HCT116 (cell line): ENCODE results near the gene SGIP1. TPM values are rescaled to one million over a fixed set of nuclear protein-coding genes. Genes with fewer than 3 reads are reported as not detected.

Experiments used
- ATAC-seq: fragments of 200-7000 bp; cut with Tn5 transposase; 2 replicates; pipeline ENCODE4 v1.9.1; 2020; ENCODE audit warnings: mild to moderate bottlenecking, moderate library complexity
- BruUV-seq: library from RNA; stranded (reverse); fragments of 400-500 nt; replicated peaks from 2 replicates; lab custom pipeline; 2021; lab: Mats Ljungman, UMichigan
- CTCF ChIA-PET: fragments of 300-600 bp; sonication (Branson Sonifier 250); formaldehyde crosslinking; loops from one replicate; lab custom pipeline; 2021; ENCODE audit warnings: antibody characterized with exemption; lab: Charles Lee
- POLR2A ChIA-PET: fragments of 300-600, 350-600 bp; sonication (Branson Sonifier 250); formaldehyde crosslinking; loops from one replicate; lab custom pipeline; 2021; ENCODE audit warnings: antibody characterized with exemption; lab: Charles Lee
- RAD21 ChIA-PET, 2 experiments: fragments of 300-600 bp; sonication (Branson Sonifier 250); formaldehyde crosslinking; loops; one replicate each; lab custom pipeline; 2023; ENCODE audit warnings: low total read pairs in 2 of 2; ENCODE audit not compliant: uncharacterized antibody in 2 of 2, unreplicated experiment in 2 of 2, low non-redundant PET in 1 of 2; lab: Charles Lee
- DNase-seq: peaks from one replicate; pipeline ENCODE4 v3.0.0-alpha.2; 2010; ENCODE audit warnings: low read depth, low spot score
- H2AFZ ChIP-seq: fragments of 200-600 bp; shearing (Covaris generic), sonication (generic); 2 replicates; pipeline ENCODE4 v1.6.1; 2017; ENCODE audit warnings: low read depth, mixed run types, mixed read lengths, antibody characterized with exemption, low read length; ENCODE audit not compliant: poor library complexity, severe bottlenecking
- H3K27ac ChIP-seq: 2 replicates; pipeline ENCODE4 v1.5.1; 2012; ENCODE audit warnings: low read depth, low read length
- H3K27me3 ChIP-seq: fragments of 200-600 bp; sonication (generic); 2 replicates; pipeline ENCODE4 v1.6.1; 2016; ENCODE audit warnings: mixed run types, low read length, mixed read lengths; ENCODE audit not compliant: insufficient read depth
- H3K36me3 ChIP-seq, 2 experiments: fragments of 200-500 bp in 1 of 2; fragments of 200-600 bp in 1 of 2; sonication (Bioruptor generic) in 1 of 2; sonication (generic) in 1 of 2; 2 replicates each; pipeline versions ENCODE4 v1.5.1 to v1.6.1; 2014 to 2016; ENCODE audit warnings: low read length in 2 of 2, inconsistent platforms in 1 of 2, mixed read lengths in 1 of 2, mixed run types in 1 of 2; ENCODE audit not compliant: insufficient read depth in 2 of 2, control insufficient read depth in 1 of 2
- H3K4me1 ChIP-seq, 2 experiments: fragments of 200-600 bp in 1 of 2; sonication (generic) in 1 of 2; 2 replicates each; pipeline versions ENCODE4 v1.5.1 to v1.6.1; 2012 to 2017; ENCODE audit warnings: low read length in 2 of 2, inconsistent platforms in 1 of 2, mild to moderate bottlenecking in 1 of 2, mixed read lengths in 1 of 2, mixed run types in 1 of 2, moderate library complexity in 1 of 2; ENCODE audit not compliant: insufficient read depth in 2 of 2, control insufficient read depth in 1 of 2
- H3K4me2 ChIP-seq: fragments of 200-600 bp; sonication (generic); 2 replicates; pipeline ENCODE4 v1.6.1; 2017; ENCODE audit warnings: mixed run types, low read length, mixed read lengths
- H3K4me3 ChIP-seq, 2 experiments: fragments of 200-600 bp in 1 of 2; sonication (generic) in 1 of 2; replicated peaks in 1 of 2; 2 replicates each; pipeline ENCODE4 v1.5.1; 2011 to 2016; ENCODE audit warnings: low read length in 2 of 2, control low read depth in 1 of 2, low read depth in 1 of 2, mild to moderate bottlenecking in 1 of 2, mixed read lengths in 1 of 2, mixed run types in 1 of 2
- H3K79me2 ChIP-seq: fragments of 200-600 bp; sonication (generic); 2 replicates; pipeline ENCODE4 v1.6.1; 2017; ENCODE audit warnings: mild to moderate bottlenecking, mixed run types, low read length, moderate library complexity, mixed read lengths; ENCODE audit not compliant: insufficient read depth
- H3K9ac ChIP-seq: fragments of 200-600 bp; sonication (generic); 2 replicates; pipeline ENCODE4 v1.6.1; 2016; ENCODE audit warnings: low read length, mixed read lengths
- H3K9me2 ChIP-seq: fragments of 200-600 bp; sonication (generic), shearing (Covaris generic); 2 replicates; pipeline ENCODE4 v1.6.1; 2017; ENCODE audit warnings: mixed run types, mild to moderate bottlenecking, moderate library complexity; ENCODE audit not compliant: insufficient read depth
- H3K9me3 ChIP-seq, 2 experiments: fragments of 200-500 bp in 1 of 2; fragments of 200-600 bp in 1 of 2; sonication (Bioruptor generic) in 1 of 2; sonication (generic) in 1 of 2; 2 replicates each; pipeline ENCODE4 v1.6.1; 2014 to 2017; ENCODE audit warnings: low read length in 2 of 2, mixed read lengths in 2 of 2, inconsistent platforms in 1 of 2, low read depth in 1 of 2, mild to moderate bottlenecking in 1 of 2, mixed run types in 1 of 2, moderate library complexity in 1 of 2; ENCODE audit not compliant: control insufficient read depth in 1 of 2, insufficient read depth in 1 of 2
- H4K20me1 ChIP-seq: fragments of 200-600 bp; sonication (generic), shearing (Covaris generic); 2 replicates; pipeline ENCODE4 v1.6.1; 2017; ENCODE audit warnings: mixed run types, mild to moderate bottlenecking, moderate library complexity; ENCODE audit not compliant: insufficient read depth
- ATF3 ChIP-seq: IDR thresholded peaks from 2 replicates; pipeline ENCODE4 v1.6.1; 2012
- CEBPB ChIP-seq: IDR thresholded peaks from 2 replicates; pipeline ENCODE4 v1.6.1; 2012; ENCODE audit warnings: low read depth
- CTCF ChIP-seq, 3 experiments: fragments of 200-600 bp in 1 of 3; sonication (generic) in 1 of 3; IDR thresholded peaks in 2 of 3; conservative IDR thresholded peaks in 1 of 3; 2 replicates each; pipeline ENCODE4 v1.5.1; 2012 to 2017; ENCODE audit warnings: low read depth in 2 of 3, low read length in 2 of 3, antibody characterized with exemption in 1 of 3, borderline replicate concordance in 1 of 3, control low read depth in 1 of 3, mild to moderate bottlenecking in 1 of 3, mixed read lengths in 1 of 3, mixed run types in 1 of 3, moderate library complexity in 1 of 3; ENCODE audit not compliant: insufficient read depth in 1 of 3
- ELF1 ChIP-seq: IDR thresholded peaks from 2 replicates; pipeline ENCODE4 v1.6.1; 2012; ENCODE audit warnings: low read depth, borderline replicate concordance
- EZH2 ChIP-seq: fragments of 200-600 bp; sonication (generic); IDR thresholded peaks from 2 replicates; pipeline ENCODE4 v1.6.1; 2017; ENCODE audit warnings: antibody characterized with exemption, mixed run types
- EZH2phosphoT487 ChIP-seq: fragments of 200-600 bp; IDR thresholded peaks from 2 replicates; pipeline ENCODE4 v1.6.1; 2018; ENCODE audit warnings: antibody characterized with exemption, borderline replicate concordance
- FOSL1 ChIP-seq: IDR thresholded peaks from 2 replicates; pipeline ENCODE4 v1.6.1; 2012; ENCODE audit warnings: low read depth
- JUND ChIP-seq: IDR thresholded peaks from 2 replicates; pipeline ENCODE4 v1.6.1; 2012
- MAX ChIP-seq: IDR thresholded peaks from 2 replicates; pipeline ENCODE4 v1.6.1; 2012
- POLR2A ChIP-seq: IDR thresholded peaks from 2 replicates; pipeline ENCODE4 v1.7.0; 2011; ENCODE audit warnings: borderline replicate concordance; ENCODE audit not compliant: insufficient read depth, insufficient read length; ENCODE audit errors: extremely low read depth
- POLR2AphosphoS5 ChIP-seq: IDR thresholded peaks from 2 replicates; pipeline ENCODE4 v1.6.1; 2011; ENCODE audit warnings: mild to moderate bottlenecking, low read depth, low read length, moderate library complexity
- RAD21 ChIP-seq: IDR thresholded peaks from 2 replicates; pipeline ENCODE4 v1.6.1; 2012; ENCODE audit warnings: low read depth, mild to moderate bottlenecking
- REST ChIP-seq: IDR thresholded peaks from 2 replicates; pipeline ENCODE4 v1.6.1; 2012; ENCODE audit warnings: low read depth
- SP1 ChIP-seq: IDR thresholded peaks from 2 replicates; pipeline ENCODE4 v1.6.1; 2012; ENCODE audit warnings: low read depth
- SRF ChIP-seq: IDR thresholded peaks from 2 replicates; pipeline ENCODE4 v1.6.1; 2012; ENCODE audit warnings: low read depth
- TCF7L2 ChIP-seq: IDR thresholded peaks from 2 replicates; pipeline ENCODE4 v1.7.0; 2011; ENCODE audit warnings: borderline replicate concordance, inconsistent platforms; ENCODE audit not compliant: insufficient read depth, insufficient read length; ENCODE audit errors: extremely low read depth
- YY1 ChIP-seq: IDR thresholded peaks from 2 replicates; pipeline ENCODE4 v1.6.1; 2011; ENCODE audit warnings: low read length, low read depth, moderate library complexity, mild to moderate bottlenecking; ENCODE audit not compliant: insufficient replicate concordance; ENCODE audit errors: extremely low read depth
- ZFX ChIP-seq: fragments of 450-650 bp; IDR thresholded peaks from 2 replicates; pipeline ENCODE4 v1.6.1; 2017
- ZNF274 ChIP-seq: fragments of 200-500 bp; sonication (Bioruptor generic); IDR thresholded peaks from 2 replicates; pipeline ENCODE4 v1.6.1; 2014; ENCODE audit warnings: mild to moderate bottlenecking, low read depth, low read length, inconsistent platforms
- intact Hi-C: fragments of 100-400 bp; cut with micrococcal nuclease; formaldehyde crosslinking; loops from 2 replicates; pipeline ENCODE4 v1.10.0; 2022
- total RNA-seq: library from RNA; stranded (reverse); gene quantifications from one replicate; pipeline ENCODE4 v1.2.1, GENCODE V29; 2021; ENCODE audit not compliant: unreplicated experiment

Gene SGIP1
- total RNA-seq, 1 experiment from 2014 or later, result 0.15 TPM

- H3K79me2 ChIP-seq, result no peaks in the 10 kb centered on the region
- no peaks in the 10 kb centered on the region for H4K20me1 ChIP-seq
- POLR2A ChIA-PET, result no interaction called here
- RAD21 ChIA-PET, result no interaction called here
- H3K4me1 ChIP-seq, result peaks cover 0 to 12% of the 10 kb centered on the region in 2 experiments; a peak in 2 of 4 replicates
- no peak for DNase-seq
- no peaks in the 10 kb centered on the region for H3K9me2 ChIP-seq
- no peak overlapping the region for H3K4me3 ChIP-seq
- H3K27ac ChIP-seq, result no peak overlapping the region
- CTCF ChIA-PET, result no interaction called here
- TF ChIP-seq EZH2phosphoT487, result no peak
- TF ChIP-seq SP1, result no peak
- TF ChIP-seq EZH2, result no peak
- no peak for TF ChIP-seq JUND
- no peak for TF ChIP-seq ATF3
- no peak for TF ChIP-seq MAX
- TF ChIP-seq POLR2AphosphoS5, result no peak
- no peak for TF ChIP-seq TCF7L2
- TF ChIP-seq ZFX, result no peak
- TF ChIP-seq CTCF (IDR thresholded peaks at IDR 0.05 in 2 of 3, conservative IDR thresholded peaks at IDR 0.05 in 1 of 3; ENCODE audit: borderline replicate concordance in 1 of 3, insufficient read depth in 1 of 3, low read depth in 2 of 3, low read length in 2 of 3), result no peak
- TF ChIP-seq POLR2A, result no peak
- no peak for TF ChIP-seq SRF
- TF ChIP-seq ZNF274, result no peak
- TF ChIP-seq FOSL1, result no peak
- TF ChIP-seq RAD21, result no peak
- no peak for TF ChIP-seq YY1
- no peak for TF ChIP-seq ELF1
- TF ChIP-seq CEBPB, result no peak
- no peak for TF ChIP-seq REST
- H3K9ac ChIP-seq, result no peak overlapping the region
- H3K9me3 ChIP-seq, result no peaks in the 10 kb centered on the region
- no peaks in the 10 kb centered on the region for H3K36me3 ChIP-seq
- H3K27me3 ChIP-seq, result no peaks in the 10 kb centered on the region
- ATAC-seq, result no peak
- no peak overlapping the region for H2AFZ ChIP-seq
- intact Hi-C loops, result no loop called here
- no peak overlapping the region for H3K4me2 ChIP-seq
- no TSS peak for BruUV-seq
Measured at GRCh38 chr1:66597500-66597899, 63.5 kb downstream of the SGIP1 start.
